Measurements from ENCODE around the gene CCS. TPM values are rescaled to one million over a fixed set of nuclear protein-coding genes. Genes with fewer than 3 reads are reported as not detected.
A peak's percentile ranks its signal among the peaks of the same experiment; 100 is the strongest.

CCS gene
- total and polyA plus RNA-seq, 9 of the 15 experiments (the other 6 are each of a cell fraction or from before 2014, with no cell fraction given): 1.1 to 46.6 (median 26.8) TPM

DNA sequence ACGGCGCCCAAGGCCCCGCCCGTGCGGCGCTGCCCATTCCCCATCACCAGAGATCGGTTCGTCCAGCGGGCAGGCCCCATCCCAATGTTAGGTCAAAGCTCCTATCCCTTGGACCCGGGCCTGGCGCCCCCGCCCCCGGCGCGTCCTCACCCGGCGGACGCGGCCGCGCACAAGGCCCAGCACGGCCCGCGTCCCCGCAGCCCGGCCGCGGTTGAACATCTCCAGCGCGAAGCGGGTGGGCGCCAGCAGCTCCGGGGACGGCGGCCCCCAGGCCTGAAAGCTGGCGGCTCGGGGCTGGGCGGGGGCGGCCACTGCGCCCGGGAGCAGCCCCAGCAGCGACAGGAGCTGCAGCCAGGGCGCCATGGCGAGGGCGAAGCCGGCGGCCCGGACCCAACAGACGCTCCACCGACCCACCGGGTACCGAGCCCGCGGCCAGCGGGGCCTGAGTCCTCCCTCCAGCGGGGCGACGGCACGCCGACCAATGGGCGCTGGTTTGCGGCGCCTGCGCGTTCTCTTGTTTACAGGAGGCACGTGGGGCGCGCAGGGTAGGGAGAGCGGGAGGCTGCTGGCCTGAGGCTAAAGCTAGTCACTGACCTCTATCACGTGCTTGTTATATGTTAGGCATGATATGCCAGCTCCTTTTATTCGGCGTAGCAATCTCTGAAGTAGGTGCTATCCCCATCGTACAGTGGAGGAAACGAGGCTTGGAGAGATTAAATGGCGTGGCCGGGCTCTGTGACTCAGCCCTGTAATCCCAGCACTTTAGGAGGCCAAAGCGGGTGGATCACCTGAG is 24.7 kb upstream of the CCS start, which contains the start of gene CTSF (continued):
- TF ChIP-seq, protein P1, sequence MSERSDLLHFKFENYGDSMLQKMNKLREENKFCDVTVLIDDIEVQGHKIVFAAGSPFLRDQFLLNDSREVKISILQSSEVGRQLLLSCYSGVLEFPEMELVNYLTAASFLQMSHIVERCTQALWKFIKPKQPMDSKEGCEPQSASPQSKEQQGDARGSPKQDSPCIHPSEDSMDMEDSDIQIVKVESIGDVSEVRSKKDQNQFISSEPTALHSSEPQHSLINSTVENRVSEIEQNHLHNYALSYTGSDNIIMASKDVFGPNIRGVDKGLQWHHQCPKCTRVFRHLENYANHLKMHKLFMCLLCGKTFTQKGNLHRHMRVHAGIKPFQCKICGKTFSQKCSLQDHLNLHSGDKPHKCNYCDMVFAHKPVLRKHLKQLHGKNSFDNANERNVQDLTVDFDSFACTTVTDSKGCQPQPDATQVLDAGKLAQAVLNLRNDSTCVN (CRISPR knock-in tag; IDR thresholded peaks at IDR 0.05): no peak
- TF ChIP-seq NELFE (IDR thresholded peaks at IDR 0.05; ENCODE audit: insufficient read depth, insufficient read length): no peak
- TF ChIP-seq MAZ (CRISPR knock-in tag; conservative IDR thresholded peaks at IDR 0.05 in 1 of 2, IDR thresholded peaks at IDR 0.05 in 1 of 2): peak; percentile 26 to 62; a peak in 2 of 4 replicates
- 0 out of 2 replicates have a peak, but pooled peaks have one; percentile 37 for TF ChIP-seq NR2C2 (CRISPR knock-in tag; IDR thresholded peaks at IDR 0.05)
- TF ChIP-seq NR2C2 (tag; IDR thresholded peaks at IDR 0.05): peak; percentile 71
- TF ChIP-seq, protein P2, sequence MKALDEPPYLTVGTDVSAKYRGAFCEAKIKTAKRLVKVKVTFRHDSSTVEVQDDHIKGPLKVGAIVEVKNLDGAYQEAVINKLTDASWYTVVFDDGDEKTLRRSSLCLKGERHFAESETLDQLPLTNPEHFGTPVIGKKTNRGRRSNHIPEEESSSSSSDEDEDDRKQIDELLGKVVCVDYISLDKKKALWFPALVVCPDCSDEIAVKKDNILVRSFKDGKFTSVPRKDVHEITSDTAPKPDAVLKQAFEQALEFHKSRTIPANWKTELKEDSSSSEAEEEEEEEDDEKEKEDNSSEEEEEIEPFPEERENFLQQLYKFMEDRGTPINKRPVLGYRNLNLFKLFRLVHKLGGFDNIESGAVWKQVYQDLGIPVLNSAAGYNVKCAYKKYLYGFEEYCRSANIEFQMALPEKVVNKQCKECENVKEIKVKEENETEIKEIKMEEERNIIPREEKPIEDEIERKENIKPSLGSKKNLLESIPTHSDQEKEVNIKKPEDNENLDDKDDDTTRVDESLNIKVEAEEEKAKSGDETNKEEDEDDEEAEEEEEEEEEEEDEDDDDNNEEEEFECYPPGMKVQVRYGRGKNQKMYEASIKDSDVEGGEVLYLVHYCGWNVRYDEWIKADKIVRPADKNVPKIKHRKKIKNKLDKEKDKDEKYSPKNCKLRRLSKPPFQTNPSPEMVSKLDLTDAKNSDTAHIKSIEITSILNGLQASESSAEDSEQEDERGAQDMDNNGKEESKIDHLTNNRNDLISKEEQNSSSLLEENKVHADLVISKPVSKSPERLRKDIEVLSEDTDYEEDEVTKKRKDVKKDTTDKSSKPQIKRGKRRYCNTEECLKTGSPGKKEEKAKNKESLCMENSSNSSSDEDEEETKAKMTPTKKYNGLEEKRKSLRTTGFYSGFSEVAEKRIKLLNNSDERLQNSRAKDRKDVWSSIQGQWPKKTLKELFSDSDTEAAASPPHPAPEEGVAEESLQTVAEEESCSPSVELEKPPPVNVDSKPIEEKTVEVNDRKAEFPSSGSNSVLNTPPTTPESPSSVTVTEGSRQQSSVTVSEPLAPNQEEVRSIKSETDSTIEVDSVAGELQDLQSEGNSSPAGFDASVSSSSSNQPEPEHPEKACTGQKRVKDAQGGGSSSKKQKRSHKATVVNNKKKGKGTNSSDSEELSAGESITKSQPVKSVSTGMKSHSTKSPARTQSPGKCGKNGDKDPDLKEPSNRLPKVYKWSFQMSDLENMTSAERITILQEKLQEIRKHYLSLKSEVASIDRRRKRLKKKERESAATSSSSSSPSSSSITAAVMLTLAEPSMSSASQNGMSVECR (CRISPR knock-in tag; IDR thresholded peaks at IDR 0.05): peak; percentile 47; the same call in 1 of the 2 replicates
- TF ChIP-seq E2F3 (CRISPR knock-in tag; IDR thresholded peaks at IDR 0.05): peak; percentile 77; the same call in 1 of the 2 replicates
- TF ChIP-seq, protein P3, sequence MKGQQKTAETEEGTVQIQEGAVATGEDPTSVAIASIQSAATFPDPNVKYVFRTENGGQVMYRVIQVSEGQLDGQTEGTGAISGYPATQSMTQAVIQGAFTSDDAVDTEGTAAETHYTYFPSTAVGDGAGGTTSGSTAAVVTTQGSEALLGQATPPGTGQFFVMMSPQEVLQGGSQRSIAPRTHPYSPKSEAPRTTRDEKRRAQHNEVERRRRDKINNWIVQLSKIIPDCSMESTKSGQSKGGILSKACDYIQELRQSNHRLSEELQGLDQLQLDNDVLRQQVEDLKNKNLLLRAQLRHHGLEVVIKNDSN (CRISPR knock-in tag; IDR thresholded peaks at IDR 0.05): peak; percentile 95
- TF ChIP-seq, protein P4, sequence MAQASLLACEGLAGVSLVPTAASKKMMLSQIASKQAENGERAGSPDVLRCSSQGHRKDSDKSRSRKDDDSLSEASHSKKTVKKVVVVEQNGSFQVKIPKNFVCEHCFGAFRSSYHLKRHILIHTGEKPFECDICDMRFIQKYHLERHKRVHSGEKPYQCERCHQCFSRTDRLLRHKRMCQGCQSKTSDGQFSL (CRISPR knock-in tag; IDR thresholded peaks at IDR 0.05): no peak
- TF ChIP-seq, protein P4 (tag; IDR thresholded peaks at IDR 0.05): no peak
- TF ChIP-seq GMEB1 (CRISPR knock-in tag; IDR thresholded peaks at IDR 0.05): peak; percentile 39; the same call in 1 of the 2 replicates
- TF ChIP-seq ZNF280A (IDR thresholded peaks at IDR 0.05; ENCODE audit: low read depth, partially characterized antibody): no peak
- TF ChIP-seq FOSL1 (tag; conservative IDR thresholded peaks at IDR 0.05): peak; percentile 58
- TF ChIP-seq SMAD3 (CRISPR knock-in tag; conservative IDR thresholded peaks at IDR 0.05): no peak
- TF ChIP-seq MAFK (IDR thresholded peaks at IDR 0.05; ENCODE audit: low read length): no peak
